ENCODE data around the gene CAV1.
"Not testable (repeated sequence)": the region's sequence is repeated elsewhere in the genome, so short reads cannot be mapped to it uniquely, and the experiment has no call there.

CAV1 gene

DNA sequence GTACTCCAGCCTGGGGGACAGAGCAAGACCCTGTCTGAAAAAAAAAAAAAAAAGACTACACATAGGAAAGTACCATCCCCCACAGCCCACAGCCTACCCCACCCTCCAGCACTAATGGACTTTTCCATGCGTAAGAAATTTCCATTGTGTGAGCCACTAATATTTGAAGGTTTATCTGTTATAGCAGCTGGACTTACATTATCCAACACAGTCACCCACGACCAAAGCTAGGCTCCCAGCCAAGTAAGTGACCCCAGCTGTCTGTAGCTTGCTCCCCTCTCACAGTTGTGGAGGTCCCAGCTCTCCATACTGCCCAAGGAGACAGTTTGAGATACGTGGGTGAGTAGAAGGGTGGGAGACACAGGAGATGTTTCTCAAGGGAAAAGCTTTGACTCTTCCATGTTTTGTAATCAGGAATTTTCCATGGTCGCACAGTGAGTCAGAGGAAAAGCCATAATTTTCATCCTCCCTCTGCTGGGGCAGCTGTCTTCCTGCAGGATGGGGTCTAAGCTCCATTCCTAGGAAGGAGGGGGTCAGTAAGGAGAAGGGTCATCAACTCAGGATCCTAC lies 57.4 kb downstream of the CAV1 start:
- DNase-seq (ENCODE audit: low read depth in 2 of 2) = no peak

DNA sequence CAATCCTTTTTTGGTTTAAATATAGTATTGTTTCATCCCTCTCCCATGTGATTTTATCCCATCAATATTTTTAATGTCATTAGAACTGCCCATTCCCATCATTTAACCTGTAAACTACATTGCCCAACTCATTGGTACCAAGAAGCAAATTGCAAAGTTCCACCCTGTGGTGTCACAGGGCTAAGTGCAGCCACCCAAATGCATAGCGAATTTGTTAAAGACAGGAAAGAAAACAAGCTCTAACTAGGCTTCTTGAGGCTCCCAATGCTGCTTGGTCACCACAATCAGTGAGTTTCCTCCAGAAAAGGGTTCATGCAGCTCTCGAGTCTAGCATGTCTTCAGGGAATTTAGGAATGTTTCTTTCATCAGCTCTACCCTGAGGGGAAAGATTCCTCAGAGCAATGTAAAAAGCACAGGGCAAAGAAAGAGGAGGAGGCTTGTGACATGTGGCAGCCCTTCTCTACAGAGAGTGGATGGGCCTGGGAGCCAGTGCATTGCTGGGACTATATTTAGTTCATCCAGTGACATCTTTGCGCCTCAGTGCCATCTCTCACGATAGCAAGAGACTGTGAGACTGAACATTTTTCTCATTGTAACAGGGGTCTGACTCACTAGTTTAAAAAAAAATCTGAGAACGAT lies 58.1 kb downstream of the CAV1 start:
- no peak for DNase-seq (ENCODE audit: low read depth in 2 of 2)

DNA sequence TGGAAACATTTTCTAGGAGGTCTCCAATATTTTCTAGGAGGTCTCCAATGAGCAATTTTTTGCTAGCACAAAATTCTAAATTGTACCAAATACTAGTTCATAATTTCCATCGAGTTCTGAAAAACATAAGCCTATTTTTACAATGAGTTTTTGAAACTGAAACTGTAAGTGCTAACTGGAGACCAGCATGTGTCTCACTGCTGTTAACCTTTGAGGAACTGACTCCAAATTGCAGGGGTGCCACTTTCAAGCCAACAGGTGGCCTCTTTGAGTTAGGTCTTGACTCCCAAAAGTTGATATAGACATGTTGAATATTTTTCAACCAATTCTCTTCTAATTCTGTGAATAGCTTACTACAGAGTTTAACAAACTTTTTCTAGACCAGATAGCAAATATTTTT lies 58.8 kb downstream of the CAV1 start:
- no peak for DNase-seq (ENCODE audit: low read depth in 2 of 2)

DNA sequence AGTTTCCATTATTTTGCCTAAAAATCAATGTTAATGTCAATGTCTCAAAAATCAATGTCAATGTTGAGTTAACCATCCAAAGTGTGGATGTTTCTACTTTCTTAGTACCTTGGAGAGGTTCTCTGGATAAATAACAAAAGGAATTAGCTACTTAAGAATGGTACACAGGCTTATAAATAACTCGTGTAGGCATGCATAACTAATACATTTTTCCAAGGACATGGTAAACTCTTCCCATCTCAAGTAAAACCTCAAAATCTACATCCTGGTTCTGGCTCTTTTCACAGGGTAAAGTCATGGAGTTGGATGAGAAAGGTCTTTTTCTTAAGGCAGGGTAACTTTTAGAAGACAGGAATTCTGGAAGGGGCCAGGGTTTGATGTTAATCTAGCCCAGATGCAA lies 59.9 kb downstream of the CAV1 start:
- no peak for DNase-seq (ENCODE audit: low read depth in 2 of 2)

DNA sequence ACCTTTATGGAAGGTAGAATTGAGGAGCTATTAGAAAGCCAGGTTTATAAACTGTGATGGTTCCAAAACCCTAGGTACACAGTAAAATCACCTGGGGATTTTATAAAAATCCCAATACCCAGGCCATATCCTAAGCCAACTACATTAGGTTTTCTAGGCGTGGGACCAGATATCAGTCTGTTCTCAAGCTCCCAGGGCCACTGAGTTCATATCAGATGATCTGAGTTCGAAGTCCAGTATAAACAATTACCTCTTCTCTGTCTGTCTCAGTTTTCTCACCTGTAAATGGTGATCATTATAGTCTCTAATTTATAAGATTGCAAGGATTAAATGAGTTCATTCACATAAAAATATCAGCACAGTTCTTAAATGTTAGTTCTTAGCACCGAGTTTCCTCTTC lies 60.6 kb downstream of the CAV1 start:
- DNase-seq (ENCODE audit: low read depth in 2 of 2) = no peak

DNA sequence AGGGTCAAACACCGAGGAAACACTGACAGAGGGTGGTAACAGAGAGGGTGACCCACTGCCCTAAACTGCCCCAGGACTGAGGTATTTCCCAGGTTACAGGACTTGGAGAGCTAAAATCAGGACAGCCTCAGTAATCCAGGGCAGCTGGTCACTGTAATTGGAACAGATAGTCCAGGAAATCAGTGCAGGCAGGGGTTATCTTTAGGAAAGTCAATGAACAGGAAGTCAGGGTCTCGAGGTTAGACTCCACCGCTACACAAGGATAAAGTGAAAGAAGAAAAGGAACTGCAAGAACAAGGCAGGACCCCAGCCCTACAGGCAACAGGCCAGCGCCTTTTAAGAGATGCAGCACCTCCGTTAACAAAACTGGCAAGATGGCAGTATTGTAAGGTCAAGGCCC lies 61.1 kb downstream of the CAV1 start:
- DNase-seq (ENCODE audit: low read depth in 2 of 2) = no peak

DNA sequence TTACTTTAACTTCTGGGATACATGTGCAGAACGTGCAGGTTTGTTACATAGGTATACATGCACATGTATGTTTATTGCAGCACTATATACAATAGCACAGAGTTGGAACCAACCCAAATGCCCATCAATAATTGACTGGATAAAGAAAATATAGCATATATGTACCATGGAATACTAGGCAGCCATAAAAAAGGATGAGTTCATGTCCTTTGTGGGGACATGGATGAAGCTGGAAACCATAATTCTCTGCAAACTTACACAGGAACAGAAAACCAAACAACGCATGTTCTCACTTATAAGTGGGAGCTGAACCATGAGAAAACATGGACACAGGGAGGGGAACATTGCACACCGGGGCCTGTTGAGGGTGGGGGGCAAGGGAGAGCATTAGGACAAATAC lies 62.4 kb downstream of the CAV1 start:
- DNase-seq (ENCODE audit: low read depth in 2 of 2) = not testable (repeated sequence)

DNA sequence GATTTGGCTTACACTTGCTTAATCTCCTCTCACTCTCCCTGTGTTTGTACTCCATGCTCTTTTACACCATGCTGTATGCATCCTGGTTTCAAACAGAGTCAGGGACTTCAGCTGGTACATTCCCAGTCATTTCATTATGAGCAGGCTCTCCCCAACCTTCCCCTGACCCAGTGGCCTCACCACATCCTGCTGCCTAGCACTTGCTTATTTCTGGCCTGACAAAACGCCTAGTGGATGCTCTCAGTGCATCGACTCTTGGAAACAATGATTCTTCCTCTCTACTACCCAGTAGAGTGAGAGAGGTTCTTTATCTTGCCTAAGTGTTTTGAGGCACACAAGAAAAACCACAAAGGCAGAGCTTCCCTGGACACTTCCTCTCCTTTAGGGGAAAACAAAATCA lies 63.4 kb downstream of the CAV1 start:
- DNase-seq (ENCODE audit: low read depth in 2 of 2) = peak; percentile 11 to 28

DNA sequence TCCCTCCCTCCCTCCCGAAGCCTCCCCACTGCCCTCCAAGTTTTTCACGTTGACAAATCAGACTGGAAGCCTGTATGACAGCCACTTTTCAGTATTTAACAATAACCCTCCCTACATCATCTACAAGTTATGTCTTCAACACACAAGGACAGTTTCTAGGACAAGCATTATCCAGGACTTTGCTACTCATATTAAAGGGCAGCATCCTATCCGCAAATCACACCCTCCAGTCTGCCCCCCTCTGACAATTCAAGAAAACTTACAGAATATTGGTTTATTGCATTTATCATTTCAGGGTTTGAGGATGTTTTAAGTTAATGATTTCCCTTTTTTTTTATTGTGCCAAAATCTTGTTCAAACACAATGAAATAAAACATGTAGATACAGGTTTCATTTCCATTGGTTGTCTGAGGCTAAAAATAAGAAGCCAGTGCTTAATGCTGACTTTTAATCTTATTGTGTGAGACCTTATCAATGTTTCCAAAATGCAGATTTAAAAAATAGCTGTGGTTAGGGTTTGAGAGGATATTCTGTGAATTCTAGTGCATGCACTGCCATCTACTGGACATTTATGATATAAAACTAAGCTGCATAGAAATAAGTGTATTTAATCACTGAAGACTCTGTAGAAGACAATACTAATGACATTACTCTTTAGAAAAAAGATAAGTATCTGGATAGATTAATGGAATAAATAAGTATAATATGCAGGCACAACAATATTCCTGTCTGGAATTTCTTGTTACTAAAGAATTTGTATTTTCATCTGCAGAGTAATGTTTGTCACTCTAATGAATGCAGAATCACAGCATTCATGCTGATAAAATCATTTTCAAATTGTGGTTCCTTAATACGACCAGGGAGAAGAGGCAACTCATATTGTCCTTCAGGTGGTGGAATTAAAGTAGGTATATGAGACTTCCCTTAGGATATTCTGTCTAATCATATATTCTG lies 64.1 kb downstream of the CAV1 start:
- DNase-seq (ENCODE audit: low read depth in 2 of 2) = no peak

DNA sequence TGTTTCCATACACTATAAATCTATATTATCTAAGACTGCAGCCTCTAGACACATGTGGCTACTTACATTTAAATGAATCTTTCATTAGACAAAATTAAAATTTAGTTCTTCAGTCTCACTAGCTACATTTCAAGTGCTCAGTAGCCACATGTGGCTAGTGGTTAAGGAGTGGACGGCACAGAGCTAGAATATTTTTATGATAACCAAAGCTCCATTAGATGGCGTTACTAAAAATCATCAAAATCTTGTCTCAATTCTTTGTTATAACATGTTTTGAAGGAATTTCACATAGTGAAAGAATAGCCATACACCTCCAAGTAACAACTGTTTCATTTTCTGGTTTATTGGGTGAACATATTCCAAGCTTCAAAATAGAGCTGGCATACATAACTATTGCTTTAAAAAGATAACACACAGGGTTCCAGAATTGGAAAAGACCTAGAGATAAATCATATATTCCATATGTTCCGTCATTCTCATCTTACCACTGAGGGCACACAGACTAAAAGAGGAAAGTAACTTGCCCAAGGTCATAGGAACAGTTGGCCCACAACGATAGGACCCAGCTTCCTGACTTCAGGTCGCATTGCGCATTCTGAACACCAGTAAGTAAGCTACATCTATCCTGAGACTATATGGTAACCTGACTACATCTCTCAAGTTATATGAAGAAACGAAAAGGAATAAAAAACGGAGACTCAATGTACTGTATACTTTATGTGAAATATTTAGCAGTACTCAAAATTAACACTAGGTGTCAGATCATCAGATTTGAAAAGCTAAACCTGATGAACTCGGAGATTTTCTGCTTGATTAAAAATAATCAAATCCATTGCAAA lies 66.6 kb downstream of the CAV1 start:
- no peak for DNase-seq (ENCODE audit: low read depth in 2 of 2)

DNA sequence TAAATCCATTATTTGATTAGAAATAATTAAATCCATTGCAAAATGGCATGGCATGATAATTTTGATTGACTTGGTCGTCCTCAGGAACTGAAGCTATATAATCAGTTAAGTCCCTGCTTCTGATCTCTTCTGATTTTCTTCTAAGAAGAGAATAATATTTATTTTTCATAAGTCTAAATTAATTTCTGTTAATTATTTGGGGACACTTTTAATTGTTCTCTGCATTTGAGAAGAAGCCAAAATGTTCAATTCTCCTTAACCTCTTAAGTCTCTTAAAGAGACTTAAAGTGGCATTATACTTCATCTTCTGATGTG lies 67.2 kb downstream of the CAV1 start:
- no peak for DNase-seq (ENCODE audit: low read depth in 2 of 2)

DNA sequence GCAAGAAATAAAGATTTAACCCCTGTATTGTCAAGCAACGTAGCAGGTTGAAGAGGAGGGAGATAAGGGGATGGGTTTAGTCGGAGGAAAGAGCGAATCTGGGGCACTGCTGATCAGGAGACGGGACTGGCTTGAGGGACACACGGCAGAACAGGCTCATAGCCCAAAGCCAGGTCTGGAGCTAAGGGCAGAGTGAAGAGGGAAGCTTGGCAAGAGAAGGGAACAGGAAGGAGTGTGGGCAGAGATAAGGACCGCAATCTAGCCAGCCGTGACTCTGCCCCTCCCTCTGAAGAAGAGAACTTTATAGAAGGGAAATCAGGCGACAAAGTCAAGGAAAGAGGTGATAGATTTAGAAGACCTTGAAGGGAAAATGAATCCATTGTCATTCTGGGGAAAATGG lies 67.6 kb downstream of the CAV1 start:
- DNase-seq (ENCODE audit: low read depth in 2 of 2) = no peak

DNA sequence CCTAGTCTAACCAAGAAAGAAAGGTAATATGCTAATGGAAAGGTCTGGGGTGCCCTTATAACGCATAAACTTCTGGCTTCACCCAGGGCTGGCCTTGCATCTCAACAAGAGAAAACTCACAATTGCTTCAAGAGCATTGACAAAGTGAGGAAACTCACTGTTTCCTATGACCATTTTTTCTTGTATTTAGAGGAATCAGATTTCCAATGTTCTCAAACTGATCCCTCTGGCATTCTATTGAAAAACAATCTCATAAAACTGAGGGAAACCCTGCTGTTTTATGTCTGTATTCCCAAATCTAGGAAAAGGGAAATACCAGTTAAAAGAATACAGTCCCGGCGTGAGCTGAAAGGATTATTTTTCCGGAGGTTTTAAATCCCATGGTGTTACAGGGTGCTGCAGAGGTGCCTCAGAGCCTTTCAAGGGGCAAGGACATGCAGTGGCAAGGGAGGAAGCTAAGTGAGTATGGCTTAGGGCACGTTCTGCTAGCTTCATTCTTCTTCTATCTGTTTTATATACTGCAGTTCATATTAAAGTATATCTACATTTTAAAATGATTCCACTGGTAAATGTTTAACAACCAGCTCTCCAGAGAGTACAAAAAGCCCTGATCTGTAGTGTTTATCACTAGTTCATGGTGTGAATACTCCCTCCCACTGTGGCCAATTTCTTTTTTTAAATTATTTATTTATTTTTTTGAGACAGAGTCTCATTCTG lies 68.7 kb downstream of the CAV1 start:
- no peak for DNase-seq (ENCODE audit: low read depth in 2 of 2)

DNA sequence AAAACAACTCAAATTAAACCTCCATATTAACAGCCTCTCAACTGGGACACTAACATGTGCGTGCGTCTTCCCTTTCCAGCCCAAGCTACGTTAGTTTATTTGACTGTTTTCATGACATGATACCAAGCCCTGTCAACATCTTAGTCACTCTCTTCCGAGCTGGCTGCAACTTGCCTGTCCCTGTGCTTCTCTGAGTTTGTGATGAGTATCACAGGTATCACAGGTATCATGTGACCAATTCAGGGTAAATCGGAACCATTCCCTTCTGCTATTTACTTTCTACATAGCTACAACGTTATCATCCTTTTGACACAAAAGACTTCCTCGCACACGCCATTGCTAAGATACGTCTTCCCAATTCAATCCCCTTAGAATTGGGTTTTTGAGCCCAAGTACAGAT lies 70.2 kb downstream of the CAV1 start:
- DNase-seq (ENCODE audit: low read depth in 2 of 2) = no peak

DNA sequence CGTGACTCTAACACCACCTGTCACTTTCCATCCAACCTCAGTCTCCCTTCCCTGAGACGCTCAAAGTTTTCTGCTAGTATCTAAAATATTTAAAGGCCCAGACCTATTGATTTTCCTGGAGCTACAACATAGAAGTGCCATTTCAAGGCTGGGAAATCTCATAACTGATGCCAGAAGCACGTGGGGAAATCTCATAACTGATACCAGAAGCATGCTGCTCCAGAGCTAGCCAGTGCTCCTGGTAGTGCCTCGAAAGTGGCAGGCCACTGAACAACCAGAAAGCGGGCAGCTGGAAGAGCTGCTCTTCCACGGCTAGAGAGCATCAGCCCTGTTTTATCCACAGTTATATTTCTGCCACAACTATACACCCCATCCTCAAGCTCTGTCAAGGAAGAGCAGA lies 72.5 kb downstream of the CAV1 start:
- DNase-seq (ENCODE audit: low read depth in 2 of 2) = no peak

DNA sequence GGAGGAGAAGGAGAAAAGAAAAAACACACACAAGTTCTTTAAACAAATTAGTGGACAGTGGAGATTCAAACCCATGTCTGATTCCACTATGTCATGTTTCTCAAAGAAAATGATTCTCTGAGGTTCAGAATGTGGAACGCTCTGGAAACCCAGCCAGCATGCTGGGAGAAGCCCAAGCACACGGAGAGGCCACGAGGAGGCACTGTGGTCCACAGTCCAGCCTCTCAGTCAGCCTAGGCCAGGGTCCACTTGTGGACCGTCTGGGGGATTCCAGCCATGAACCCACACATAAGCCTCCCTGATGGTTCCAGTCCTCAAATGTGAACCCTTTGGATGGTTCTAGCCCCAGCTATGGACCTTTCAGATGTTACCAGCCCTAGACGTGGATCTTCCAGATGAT lies 73.4 kb downstream of the CAV1 start:
- DNase-seq (ENCODE audit: low read depth in 2 of 2) = no peak

DNA sequence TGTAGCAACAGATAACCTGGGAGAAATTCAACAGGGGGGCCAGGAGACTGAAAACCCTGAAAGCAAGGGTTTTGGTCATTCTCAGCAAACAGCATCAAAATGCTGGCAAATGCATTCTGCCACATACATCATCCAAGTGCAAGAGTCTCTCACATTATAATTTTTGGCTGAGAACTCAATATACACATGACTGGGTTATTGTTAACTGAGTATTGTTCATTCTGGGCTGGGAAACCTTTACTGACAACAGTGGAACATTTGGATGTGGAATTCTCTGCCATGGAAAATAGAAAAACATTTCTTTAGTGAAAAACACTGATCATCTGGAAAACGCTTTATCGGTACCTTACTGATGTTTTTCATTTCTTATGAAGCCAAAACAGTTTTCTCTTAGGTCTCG lies 74.0 kb downstream of the CAV1 start:
- no peak for DNase-seq (ENCODE audit: low read depth in 2 of 2)

DNA sequence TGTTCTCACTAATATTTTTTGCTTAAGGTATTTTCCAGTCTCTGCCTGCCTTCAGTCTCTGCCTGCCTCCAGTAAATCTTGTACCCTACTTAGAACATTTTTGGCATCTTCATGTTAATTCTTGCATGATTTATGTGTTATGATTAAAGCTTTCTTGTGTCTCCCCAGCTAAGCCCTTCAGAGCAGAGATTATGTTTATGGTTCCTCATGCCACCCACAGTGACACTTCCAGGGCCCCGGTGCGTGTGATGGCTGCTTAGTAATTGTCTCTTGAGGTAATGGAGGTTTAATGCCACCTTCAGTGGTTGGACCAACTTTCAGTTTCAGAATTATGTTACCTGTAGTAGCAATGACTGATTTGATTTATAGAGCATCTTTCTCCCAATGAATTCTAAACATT lies 76.6 kb downstream of the CAV1 start:
- DNase-seq (ENCODE audit: low read depth in 2 of 2) = peak in 1 of 2 donors; percentile 9

DNA sequence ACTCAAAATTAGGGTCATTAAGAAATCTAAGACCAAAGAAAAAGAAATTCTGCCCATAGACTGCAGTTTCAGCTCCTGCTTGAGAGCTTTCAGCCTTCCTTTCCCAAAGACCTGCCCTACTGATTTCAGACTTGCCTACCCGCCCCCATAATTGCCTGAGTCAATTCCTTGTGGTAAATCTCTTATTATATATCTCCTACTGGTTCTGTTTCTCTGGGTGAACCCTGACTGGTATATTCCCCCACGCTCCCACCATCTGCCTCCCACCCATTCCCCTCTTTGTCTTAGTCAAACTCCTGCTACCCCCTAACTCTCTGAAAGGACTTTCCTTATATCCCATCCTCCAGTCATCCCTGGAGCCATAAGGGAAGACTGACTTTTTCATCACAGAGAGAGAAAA lies 82.5 kb downstream of the CAV1 start:
- no peak for DNase-seq (ENCODE audit: low read depth in 2 of 2)

DNA sequence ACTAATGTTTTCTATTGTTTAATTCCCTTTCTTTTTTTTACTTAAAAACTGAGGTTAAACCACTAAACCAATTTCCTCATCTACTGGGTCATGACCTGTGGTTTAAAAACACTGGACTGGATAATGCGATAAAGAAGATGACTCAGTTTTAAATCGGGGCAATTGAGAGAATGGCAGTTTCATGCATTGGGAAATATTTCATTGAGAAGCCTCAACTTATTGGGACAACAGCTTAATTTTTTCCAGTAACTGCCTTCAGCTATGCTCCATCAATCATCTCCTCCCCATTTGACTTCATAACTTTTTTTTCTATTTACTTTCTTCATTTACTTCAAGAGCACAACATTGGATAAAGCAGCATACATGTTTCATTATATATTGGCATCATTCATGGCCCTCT lies 85.4 kb downstream of the CAV1 start:
- DNase-seq (ENCODE audit: low read depth in 2 of 2) = no peak

DNA sequence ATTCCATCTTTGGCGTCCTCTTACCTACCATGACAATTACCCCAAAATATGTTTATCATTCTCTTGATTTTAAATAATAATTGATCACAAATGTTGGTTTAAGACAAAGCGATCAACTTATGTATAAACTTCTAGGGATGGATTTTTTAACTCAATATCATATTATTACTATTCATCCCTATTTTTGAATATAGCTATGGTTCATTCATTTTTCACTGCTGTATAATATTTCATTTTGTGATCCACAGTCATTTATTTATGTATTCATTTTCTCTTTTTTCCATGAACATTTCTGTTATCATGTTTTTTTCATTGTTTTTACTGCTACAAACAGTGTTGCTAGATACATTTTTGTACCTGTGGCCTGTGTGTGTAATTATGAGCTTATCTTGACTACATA lies 85.9 kb downstream of the CAV1 start:
- no peak for DNase-seq (ENCODE audit: low read depth in 2 of 2)
